Measurements from ENCODE around the gene PUS3.

PUS3 gene

DNA sequence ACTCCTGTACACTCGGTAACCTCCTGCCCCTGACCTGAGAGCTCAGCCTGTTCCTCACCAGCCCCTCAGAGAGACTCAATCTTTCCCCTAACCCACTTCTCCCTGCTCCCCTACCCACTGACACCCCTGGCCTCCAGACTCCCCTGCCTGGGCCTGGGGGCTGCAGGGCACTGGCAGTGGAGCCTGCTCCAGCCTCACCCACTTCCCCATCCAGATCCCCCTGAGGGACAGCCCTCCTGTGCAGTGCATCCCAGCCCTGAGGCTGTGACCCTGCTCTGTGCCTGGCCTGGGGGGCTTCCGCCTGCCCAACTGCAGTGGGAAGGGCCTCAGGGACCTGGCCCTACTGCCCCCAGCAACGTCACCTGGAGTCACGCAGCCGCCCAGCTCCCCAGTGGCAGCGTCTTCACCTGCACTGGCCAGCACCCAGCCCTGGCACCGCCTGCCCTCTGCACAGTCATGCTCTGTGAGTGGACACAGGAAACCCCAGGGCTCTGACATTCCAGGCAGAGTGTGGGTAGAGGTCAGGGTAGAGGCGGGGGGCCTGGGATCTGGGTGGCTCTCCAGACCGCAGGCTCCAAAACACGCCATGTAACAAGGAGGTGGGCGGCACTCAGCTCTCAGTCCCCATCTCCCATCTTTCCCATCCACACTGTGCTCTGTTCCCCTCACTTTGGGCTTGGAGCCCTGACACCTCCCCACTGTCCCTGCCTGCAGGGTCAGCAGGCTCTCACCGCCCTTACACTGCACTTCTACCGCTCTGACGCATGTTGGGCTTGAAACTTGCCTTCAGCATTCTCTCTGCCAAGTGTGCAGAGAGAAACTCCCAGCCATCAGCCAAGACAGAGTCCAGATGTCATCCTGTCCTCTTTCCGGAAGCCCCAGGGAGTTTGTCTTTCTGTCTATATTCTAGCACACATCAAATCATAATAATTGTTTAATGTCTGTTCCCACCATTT, 48.0 kb upstream of the PUS3 start:
- no peaks in the 10 kb centered on the region for H3K4me1 ChIP-seq (ENCODE audit: control insufficient read depth, low read length)
- H3K9me3 ChIP-seq (ENCODE audit: control insufficient read depth, insufficient read depth, low read length) = no peaks in the 10 kb centered on the region
- no peak overlapping the region for H3K27ac ChIP-seq (ENCODE audit: low read depth, low read length)
- H3K4me3 ChIP-seq (ENCODE audit: low read length) = no peak overlapping the region
- H4K20me1 ChIP-seq (ENCODE audit: control insufficient read depth, insufficient read depth, low read depth, low read length) = no peaks in the 10 kb centered on the region
- H3K4me2 ChIP-seq (ENCODE audit: low read length) = no peak overlapping the region
- no peaks in the 10 kb centered on the region for H3F3A ChIP-seq (ENCODE audit: control insufficient read depth, insufficient read depth)
- no peaks in the 10 kb centered on the region for H3K79me2 ChIP-seq (ENCODE audit: control insufficient read depth, low read length)
- TF ChIP-seq, protein P1, sequence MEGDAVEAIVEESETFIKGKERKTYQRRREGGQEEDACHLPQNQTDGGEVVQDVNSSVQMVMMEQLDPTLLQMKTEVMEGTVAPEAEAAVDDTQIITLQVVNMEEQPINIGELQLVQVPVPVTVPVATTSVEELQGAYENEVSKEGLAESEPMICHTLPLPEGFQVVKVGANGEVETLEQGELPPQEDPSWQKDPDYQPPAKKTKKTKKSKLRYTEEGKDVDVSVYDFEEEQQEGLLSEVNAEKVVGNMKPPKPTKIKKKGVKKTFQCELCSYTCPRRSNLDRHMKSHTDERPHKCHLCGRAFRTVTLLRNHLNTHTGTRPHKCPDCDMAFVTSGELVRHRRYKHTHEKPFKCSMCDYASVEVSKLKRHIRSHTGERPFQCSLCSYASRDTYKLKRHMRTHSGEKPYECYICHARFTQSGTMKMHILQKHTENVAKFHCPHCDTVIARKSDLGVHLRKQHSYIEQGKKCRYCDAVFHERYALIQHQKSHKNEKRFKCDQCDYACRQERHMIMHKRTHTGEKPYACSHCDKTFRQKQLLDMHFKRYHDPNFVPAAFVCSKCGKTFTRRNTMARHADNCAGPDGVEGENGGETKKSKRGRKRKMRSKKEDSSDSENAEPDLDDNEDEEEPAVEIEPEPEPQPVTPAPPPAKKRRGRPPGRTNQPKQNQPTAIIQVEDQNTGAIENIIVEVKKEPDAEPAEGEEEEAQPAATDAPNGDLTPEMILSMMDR (IDR thresholded peaks at IDR 0.05; ENCODE audit: low read depth, low read length, poor library complexity, severe bottlenecking) = no peak
- no peak for TF ChIP-seq EZH2phosphoT487 (IDR thresholded peaks at IDR 0.05; ENCODE audit: borderline replicate concordance, low read length)
- H3K27me3 ChIP-seq (ENCODE audit: control insufficient read depth, low read length) = no peaks in the 10 kb centered on the region
- H3K9me2 ChIP-seq (replicated peaks; ENCODE audit: control insufficient read depth, low read length) = no peaks in the 10 kb centered on the region
- H3K36me3 ChIP-seq (ENCODE audit: control insufficient read depth, low read length) = no peaks in the 10 kb centered on the region

DNA sequence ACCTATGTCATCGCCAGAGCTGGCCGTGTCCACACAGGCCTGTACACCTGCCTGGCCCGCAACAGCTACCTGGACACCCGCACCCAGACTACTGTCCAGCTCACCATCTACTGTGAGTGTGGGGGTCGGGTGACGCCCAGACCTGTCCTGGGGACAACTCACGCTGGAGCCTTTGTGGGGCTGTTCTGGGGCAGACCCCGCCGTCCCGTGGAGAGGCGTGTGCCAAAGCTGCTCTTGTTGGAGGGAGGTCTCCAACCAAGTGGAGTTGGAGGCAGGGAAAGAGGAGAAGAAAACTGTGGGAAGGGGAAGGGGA, 47.1 kb upstream of the PUS3 start:
- TF ChIP-seq, protein P1 (IDR thresholded peaks at IDR 0.05; ENCODE audit: low read depth, low read length, poor library complexity, severe bottlenecking) = no peak
- no peak for TF ChIP-seq EZH2phosphoT487 (IDR thresholded peaks at IDR 0.05; ENCODE audit: borderline replicate concordance, low read length)
- Histone ChIP-seq H3K27me3 (ENCODE audit: control insufficient read depth, low read length) (no peaks in the 10 kb centered on the region), H3K4me1 (ENCODE audit: control insufficient read depth, low read length) (no peaks in the 10 kb centered on the region), H3K79me2 (ENCODE audit: control insufficient read depth, low read length) (no peaks in the 10 kb centered on the region), H3K9me2 (replicated peaks; ENCODE audit: control insufficient read depth, low read length) (no peaks in the 10 kb centered on the region), H3F3A (ENCODE audit: control insufficient read depth, insufficient read depth) (no peaks in the 10 kb centered on the region), H4K20me1 (ENCODE audit: control insufficient read depth, insufficient read depth, low read depth, low read length) (no peaks in the 10 kb centered on the region), H3K9me3 (ENCODE audit: control insufficient read depth, insufficient read depth, low read length) (no peaks in the 10 kb centered on the region), H3K4me3 (ENCODE audit: low read length) (no peak overlapping the region), H3K4me2 (ENCODE audit: low read length) (no peak overlapping the region), H3K27ac (ENCODE audit: low read depth, low read length) (no peak overlapping the region), H3K36me3 (ENCODE audit: control insufficient read depth, low read length) (no peaks in the 10 kb centered on the region)

DNA sequence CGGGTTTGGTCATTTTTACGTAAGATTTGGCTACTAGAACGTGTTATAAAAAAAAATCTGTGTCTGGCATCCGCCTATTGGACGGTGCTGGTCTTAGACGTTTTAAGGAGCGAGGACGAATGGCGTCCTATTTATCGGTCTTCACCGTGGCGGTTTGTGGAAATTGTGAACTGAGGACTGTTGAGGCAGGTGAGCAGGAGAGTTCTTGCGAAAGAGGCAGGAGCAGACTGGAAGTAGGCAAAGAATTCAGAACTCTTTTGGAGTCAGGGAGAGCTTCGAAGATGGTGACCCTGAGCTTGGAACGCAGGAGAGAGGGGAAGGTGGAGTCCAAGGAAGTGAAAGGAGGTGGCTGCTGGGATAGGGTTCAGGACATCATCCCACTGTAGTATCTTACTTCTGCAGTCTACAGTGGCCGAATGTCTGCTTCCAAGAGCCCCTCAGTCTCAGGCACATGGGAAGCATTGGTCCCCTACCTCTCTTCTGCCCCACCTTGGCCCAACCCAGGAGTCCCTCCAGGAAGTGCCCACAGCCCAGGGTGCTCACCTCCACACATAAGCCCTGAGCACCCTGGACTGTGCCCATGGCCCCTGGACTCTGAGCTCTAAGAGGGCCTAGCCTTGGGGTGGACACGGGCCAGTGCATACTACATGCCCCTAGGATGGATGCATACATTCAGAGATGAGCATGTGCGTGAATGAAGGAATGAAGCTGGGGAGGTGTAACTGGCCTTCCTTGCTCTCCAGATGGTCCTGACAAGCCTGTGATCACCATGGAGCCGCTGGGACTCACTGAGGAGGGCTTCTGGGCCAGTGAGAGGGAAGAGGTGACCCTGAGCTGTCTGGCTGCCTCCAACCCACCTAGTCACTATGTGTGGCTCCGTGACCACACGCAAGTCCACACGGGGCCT, 46.5 kb upstream of the PUS3 start:
- Histone ChIP-seq H3K4me1 (ENCODE audit: control insufficient read depth, low read length) (no peaks in the 10 kb centered on the region), H4K20me1 (ENCODE audit: control insufficient read depth, insufficient read depth, low read depth, low read length) (no peaks in the 10 kb centered on the region), H3K4me3 (ENCODE audit: low read length) (no peak overlapping the region), H3K36me3 (ENCODE audit: control insufficient read depth, low read length) (no peaks in the 10 kb centered on the region), H3K27ac (ENCODE audit: low read depth, low read length) (no peak overlapping the region), H3F3A (ENCODE audit: control insufficient read depth, insufficient read depth) (no peaks in the 10 kb centered on the region), H3K27me3 (ENCODE audit: control insufficient read depth, low read length) (no peaks in the 10 kb centered on the region), H3K4me2 (ENCODE audit: low read length) (no peak overlapping the region), H3K9me2 (replicated peaks; ENCODE audit: control insufficient read depth, low read length) (no peaks in the 10 kb centered on the region), H3K79me2 (ENCODE audit: control insufficient read depth, low read length) (no peaks in the 10 kb centered on the region), H3K9me3 (ENCODE audit: control insufficient read depth, insufficient read depth, low read length) (no peaks in the 10 kb centered on the region)
- TF ChIP-seq, protein P1 (IDR thresholded peaks at IDR 0.05; ENCODE audit: low read depth, low read length, poor library complexity, severe bottlenecking) = no peak
- TF ChIP-seq EZH2phosphoT487 (IDR thresholded peaks at IDR 0.05; ENCODE audit: borderline replicate concordance, low read length) = no peak
